Natural killer cell treated with Interleukin-12 subunit alpha and Interleukin-12 subunit beta and Interleukin-15 and Interleukin-18, amount 100 ng/mL, for 72 hours (primary cell): ENCODE measurements around the gene NELL1. TPM values are rescaled to one million over a fixed set of nuclear protein-coding genes. Genes with fewer than 3 reads are reported as not detected.

Experiments used
- ATAC-seq, 2 donors: fragments of 150-1000 bp; cut with Tn5 transposase in 1 of 2; sonication (Bioruptor Pico), chemical (Tn5 transposase) in 1 of 2; 2 replicates each; pipeline ENCODE4 v1.10.0; 2021
- DNase-seq: peaks from one replicate; pipeline ENCODE4 v3.0.0; 2022; ENCODE audit warnings: low spot score
- H3K27ac Mint-ChIP-seq, 2 donors: 1 replicate in 1 of 2; 2 replicates in 1 of 2; pipeline ENCODE4 v1.8.0; 2022; ENCODE audit warnings: mixed read lengths in 2 of 2, mild to moderate bottlenecking in 1 of 2, moderate library complexity in 1 of 2
- H3K27me3 Mint-ChIP-seq, 2 donors: 1 replicate in 1 of 2; 2 replicates in 1 of 2; pipeline ENCODE4 v1.8.0; 2022; ENCODE audit warnings: mixed read lengths in 2 of 2
- H3K36me3 Mint-ChIP-seq: one replicate; pipeline ENCODE4 v1.8.0; 2022; ENCODE audit warnings: mixed read lengths
- H3K4me1 Mint-ChIP-seq, 2 donors: 1 replicate in 1 of 2; 2 replicates in 1 of 2; pipeline ENCODE4 v1.8.0; 2022; ENCODE audit warnings: low read depth in 2 of 2, mixed read lengths in 2 of 2, mild to moderate bottlenecking in 1 of 2
- H3K4me3 Mint-ChIP-seq: one replicate; pipeline ENCODE4 v1.8.0; 2022; ENCODE audit warnings: mixed read lengths
- H3K9me3 Mint-ChIP-seq: 2 replicates; pipeline ENCODE4 v1.8.0; 2022; ENCODE audit warnings: mixed read lengths
- total RNA-seq, 2 donors: library from RNA; stranded (reverse); gene quantifications; one replicate each; pipeline ENCODE4 v1.2.3, GENCODE V29; 2022

NELL1 gene
- total RNA-seq: not detected

DNA sequence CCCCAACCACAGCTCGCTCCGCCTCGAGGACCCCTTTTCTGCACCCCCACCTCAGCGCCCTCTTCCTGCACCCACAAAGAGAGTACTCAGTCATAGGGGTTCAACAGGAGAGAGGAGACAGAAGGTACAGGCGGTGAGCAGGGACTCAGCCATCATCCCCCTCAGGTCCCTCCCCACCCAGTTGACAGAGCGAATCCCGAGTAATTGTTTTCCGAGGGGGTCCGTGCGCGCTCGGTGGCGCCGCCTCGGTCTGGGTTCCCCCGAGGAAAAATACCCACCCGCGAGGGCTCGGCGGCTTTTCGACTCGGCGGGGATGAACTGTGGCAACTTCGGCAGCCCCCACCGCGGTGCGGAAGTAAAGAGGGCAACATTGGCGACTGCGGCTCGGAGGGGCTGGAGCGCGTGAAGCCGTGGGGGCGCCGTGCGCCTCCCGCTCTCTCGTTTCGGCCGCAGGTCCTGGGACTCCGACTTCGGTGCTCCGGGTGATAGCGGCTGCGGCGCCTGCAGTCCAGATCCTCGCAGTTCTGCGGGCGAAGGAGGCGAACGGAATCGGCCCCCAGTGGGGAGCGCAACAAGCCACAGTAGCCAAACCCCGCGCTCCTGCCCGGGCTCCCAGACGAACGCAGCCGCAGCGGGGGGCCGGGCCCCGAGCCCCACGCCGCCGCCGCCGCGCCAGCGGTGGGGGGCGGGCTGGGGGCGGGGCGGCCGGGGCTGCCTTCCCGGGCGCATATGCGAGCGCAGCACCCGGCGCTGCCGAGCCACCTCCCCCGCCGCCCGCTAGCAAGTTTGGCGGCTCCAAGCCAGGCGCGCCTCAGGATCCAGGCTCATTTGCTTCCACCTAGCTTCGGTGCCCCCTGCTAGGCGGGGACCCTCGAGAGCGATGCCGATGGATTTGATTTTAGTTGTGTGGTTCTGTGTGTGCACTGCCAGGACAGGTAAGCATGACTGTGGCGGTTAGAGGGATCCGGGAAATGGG, at the start of gene NELL1:
Gene NELL1, plus strand, starts transcription at position 743 of the 976 bp plus-strand sequence.
- Mint-ChIP-seq H3K4me1 (peaks cover 4 to 7% of the 10 kb centered on the region in 2 donors), H3K4me3 (no peak within 1 kb of the TSS)
- DNase-seq: no peak

DNA sequence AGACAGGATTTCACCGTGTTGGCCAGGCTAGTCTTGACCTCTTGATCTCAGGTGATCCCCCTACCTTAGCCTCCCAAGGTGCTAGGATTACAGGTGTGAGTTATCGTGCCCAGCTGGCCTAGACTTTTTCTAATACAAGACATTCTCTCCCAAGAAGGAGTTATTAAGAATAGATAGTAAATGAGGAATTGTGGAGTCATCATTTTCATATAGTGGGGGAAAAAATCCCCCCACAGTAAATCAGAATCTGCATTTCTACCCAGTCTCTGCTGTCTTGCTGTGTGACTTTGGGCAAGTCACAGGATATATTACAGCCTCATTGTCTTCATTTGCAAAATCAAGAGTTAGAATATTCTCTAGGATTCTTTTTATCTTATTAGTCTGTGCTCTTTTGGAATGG, 48.4 kb upstream of the NELL1 start:
- no peak overlapping the region for H3K27ac Mint-ChIP-seq
- DNase-seq (no peak), ATAC-seq (no peak)
- no peaks in the 10 kb centered on the region for H3K36me3 Mint-ChIP-seq
- H3K27me3 Mint-ChIP-seq: peaks cover 0 to 30% of the 10 kb centered on the region in 2 donors
- H3K9me3 Mint-ChIP-seq: no peaks in the 10 kb centered on the region
- H3K4me3 Mint-ChIP-seq: no peak overlapping the region
- H3K4me1 Mint-ChIP-seq: no peaks in the 10 kb centered on the region

More for the DNA sequence above, at the start of gene NELL1:
- Mint-ChIP-seq H3K27ac (no peak within 1 kb of the TSS), H3K9me3 (no peaks in the 10 kb centered on the region), H3K27me3 (peaks cover 47 to 61% of the 10 kb centered on the region in 2 donors), H3K36me3 (peaks cover 5% of the 10 kb centered on the region)
- ATAC-seq: no peak

DNA sequence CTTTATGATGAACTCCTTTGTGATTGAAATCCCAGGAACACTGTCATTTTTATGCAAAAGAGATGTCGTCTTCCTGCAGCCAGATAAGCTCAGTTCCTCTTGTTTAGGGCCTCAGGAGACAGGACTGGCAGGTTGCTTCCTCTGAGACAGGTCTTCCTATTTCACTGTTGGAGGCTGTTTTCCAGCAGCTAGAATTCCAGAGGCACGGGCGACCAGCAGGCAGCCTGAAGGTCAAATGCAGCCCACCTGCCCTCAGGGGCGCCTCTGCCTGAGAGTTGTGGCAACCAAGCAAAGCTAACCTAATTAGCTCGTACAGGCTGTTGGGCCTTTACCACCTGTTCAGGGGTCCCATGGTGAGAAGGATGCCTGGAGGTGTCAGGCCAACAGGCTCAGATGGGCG, 47.7 kb upstream of the NELL1 start:
- H3K4me3 Mint-ChIP-seq: no peak overlapping the region
- no peaks in the 10 kb centered on the region for H3K4me1 Mint-ChIP-seq
- H3K27ac Mint-ChIP-seq: no peak overlapping the region
- no peak for DNase-seq
- ATAC-seq: no peak
- peaks cover 0 to 27% of the 10 kb centered on the region in 2 donors for H3K27me3 Mint-ChIP-seq
- H3K9me3 Mint-ChIP-seq: no peaks in the 10 kb centered on the region
- H3K36me3 Mint-ChIP-seq: no peaks in the 10 kb centered on the region

DNA sequence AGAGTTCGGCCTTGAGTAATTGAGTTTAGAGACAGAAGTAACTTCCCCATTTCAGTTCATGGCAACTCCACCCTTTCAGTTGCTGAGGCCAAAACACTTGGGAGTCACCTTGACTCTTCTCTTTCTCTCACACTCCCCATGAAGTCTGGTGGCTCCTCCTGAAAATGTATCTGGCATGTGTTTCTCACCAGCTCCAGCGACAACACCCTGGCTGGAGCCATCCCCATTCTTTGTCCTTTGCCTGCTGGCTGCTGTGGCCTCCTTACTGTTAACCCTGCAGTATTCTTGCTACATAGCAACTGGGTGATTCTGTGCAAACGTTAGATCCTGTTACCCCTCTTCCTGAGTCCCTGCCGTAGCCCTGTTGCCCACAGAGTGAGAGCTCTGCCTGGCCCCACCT, 46.1 kb upstream of the NELL1 start:
- no peak for ATAC-seq

DNA sequence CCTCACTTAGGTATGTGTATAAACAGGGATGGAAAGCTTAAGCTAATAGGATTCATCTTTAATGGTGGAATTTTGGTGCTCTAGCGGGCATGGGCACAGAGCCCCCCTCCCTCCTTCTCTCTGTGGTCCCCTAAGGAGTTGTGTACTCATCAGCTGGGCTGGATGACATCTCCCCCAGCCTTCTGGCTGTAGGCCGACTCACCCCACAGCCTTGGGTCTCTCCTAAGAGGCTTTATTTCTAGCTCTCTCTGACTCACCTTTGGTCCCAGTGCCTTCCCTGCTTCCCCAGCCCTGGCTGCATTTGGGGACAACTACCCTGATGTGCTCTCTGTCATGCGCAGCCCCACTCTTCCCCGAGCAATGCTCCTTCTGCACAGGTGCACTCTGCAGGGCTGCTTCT, 43.1 kb upstream of the NELL1 start:
- Mint-ChIP-seq H3K4me1 (no peaks in the 10 kb centered on the region), H3K9me3 (no peaks in the 10 kb centered on the region), H3K27me3 (peaks cover 0 to 23% of the 10 kb centered on the region in 2 donors), H3K27ac (no peak overlapping the region), H3K36me3 (no peaks in the 10 kb centered on the region), H3K4me3 (no peak overlapping the region)
- DNase-seq (no peak), ATAC-seq (no peak)

More for the DNA sequence above, 46.1 kb upstream of the NELL1 start:
- H3K4me1 Mint-ChIP-seq: no peaks in the 10 kb centered on the region
- no peaks in the 10 kb centered on the region for H3K36me3 Mint-ChIP-seq
- no peak overlapping the region for H3K4me3 Mint-ChIP-seq
- H3K27ac Mint-ChIP-seq: no peak overlapping the region
- no peaks in the 10 kb centered on the region for H3K9me3 Mint-ChIP-seq
- DNase-seq: no peak
- H3K27me3 Mint-ChIP-seq: peaks cover 0 to 23% of the 10 kb centered on the region in 2 donors

DNA sequence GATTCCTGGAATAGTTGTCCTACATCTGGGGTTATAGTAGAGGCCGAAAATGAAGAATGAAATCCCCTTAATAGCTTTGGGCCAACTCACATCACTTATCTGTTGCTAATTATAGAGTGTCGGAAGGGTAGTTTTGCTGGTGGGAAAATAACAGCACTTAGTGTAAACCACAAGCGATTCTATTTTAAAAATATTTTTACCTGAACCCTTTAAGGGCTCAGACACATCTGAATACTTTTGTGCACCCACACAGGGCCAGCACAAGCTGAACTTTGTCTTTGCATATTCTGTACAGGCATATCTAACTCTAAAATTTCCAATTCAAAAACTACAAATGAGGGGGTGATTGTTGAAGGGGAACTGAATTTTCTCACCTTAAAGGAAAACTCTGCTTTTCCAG, 42.4 kb upstream of the NELL1 start:
- ATAC-seq (no peak), DNase-seq (no peak)
- H3K4me3 Mint-ChIP-seq: no peak overlapping the region
- peaks cover 0 to 23% of the 10 kb centered on the region in 2 donors for H3K27me3 Mint-ChIP-seq
- H3K36me3 Mint-ChIP-seq: no peaks in the 10 kb centered on the region
- H3K9me3 Mint-ChIP-seq: no peaks in the 10 kb centered on the region
- H3K4me1 Mint-ChIP-seq: no peaks in the 10 kb centered on the region
- H3K27ac Mint-ChIP-seq: no peak overlapping the region

DNA sequence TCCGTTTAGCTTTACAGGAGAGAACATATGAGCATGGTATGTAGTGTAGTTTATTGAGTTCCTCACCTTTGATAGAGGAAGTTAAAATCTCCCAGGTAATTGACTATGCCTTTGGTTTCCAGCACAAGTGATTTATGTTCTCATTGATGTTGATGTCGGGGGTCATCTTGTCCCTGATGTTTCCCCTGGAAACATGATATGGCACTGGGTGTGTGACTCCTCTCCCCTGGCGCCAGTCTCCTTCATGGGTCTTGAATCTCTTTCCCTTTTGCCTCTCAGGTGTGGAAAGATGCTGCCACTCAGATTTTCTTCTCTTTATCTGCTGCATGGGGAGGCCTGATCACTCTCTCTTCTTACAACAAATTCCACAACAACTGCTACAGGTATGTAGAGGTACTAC, 41.7 kb upstream of the NELL1 start:
- no peak overlapping the region for H3K4me3 Mint-ChIP-seq
- no peaks in the 10 kb centered on the region for H3K9me3 Mint-ChIP-seq
- H3K27me3 Mint-ChIP-seq: peaks cover 0 to 21% of the 10 kb centered on the region in 2 donors
- DNase-seq (no peak), ATAC-seq (no peak)
- no peaks in the 10 kb centered on the region for H3K36me3 Mint-ChIP-seq
- no peaks in the 10 kb centered on the region for H3K4me1 Mint-ChIP-seq
- H3K27ac Mint-ChIP-seq: no peak overlapping the region

DNA sequence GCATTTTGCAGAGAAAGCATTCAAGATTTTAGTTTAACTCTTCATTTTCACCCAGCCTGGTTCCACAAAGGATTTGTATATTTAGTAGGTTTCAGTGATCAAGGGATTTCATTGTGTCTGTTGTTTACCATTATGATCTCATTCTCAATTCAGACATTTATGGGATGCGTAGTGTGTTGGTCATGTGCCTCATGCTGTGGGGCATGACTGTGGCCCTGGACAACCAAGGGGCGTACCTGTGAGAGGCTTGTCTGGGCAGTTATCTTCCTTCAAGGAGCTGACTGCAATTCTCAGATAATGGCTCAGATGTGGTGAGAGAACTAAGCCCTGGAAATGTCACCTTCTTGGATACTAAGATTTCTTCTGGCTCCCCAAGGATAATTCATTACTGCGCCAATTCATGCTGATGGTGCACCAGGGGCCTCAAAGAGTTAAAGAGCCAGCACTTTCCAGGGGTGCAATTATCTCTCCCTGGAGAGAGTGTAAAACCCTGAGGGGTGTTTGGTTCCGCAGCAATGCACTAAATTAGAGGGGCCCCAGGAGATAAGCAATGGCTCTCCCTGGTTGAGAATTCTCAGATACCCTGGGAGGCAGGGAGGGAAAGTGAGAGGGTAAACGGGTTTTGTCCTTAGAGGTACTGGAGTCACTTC, 37.7 kb upstream of the NELL1 start:
- no peak overlapping the region for H3K4me3 Mint-ChIP-seq
- ATAC-seq (no peak), DNase-seq (no peak)
- no peaks in the 10 kb centered on the region for H3K27me3 Mint-ChIP-seq
- H3K4me1 Mint-ChIP-seq: no peaks in the 10 kb centered on the region
- no peaks in the 10 kb centered on the region for H3K36me3 Mint-ChIP-seq
- H3K27ac Mint-ChIP-seq: no peak overlapping the region
- H3K9me3 Mint-ChIP-seq: no peaks in the 10 kb centered on the region

DNA sequence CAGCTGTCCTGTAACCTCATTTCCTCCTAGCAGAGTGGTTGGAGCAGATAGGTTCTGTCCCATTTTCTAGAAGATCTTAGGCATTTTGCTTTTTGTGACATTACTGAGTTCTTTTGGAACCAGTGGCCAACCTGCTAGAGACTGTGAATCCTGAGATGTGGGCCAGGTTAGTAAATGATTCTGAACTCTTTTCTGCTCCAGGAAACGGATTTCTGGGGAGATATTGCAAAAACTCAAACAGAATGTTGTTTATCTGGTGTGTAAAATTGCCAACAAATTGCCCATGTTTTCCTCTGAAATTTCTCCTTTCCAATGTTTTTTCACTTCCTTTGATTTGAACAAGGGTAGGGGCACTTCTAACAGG, 37.2 kb upstream of the NELL1 start:
- DNase-seq (no peak), ATAC-seq (no peak)
- H3K36me3 Mint-ChIP-seq: no peaks in the 10 kb centered on the region
- H3K9me3 Mint-ChIP-seq: no peaks in the 10 kb centered on the region
- H3K4me3 Mint-ChIP-seq: no peak overlapping the region
- no peaks in the 10 kb centered on the region for H3K27me3 Mint-ChIP-seq
- H3K27ac Mint-ChIP-seq: no peak overlapping the region
- H3K4me1 Mint-ChIP-seq: no peaks in the 10 kb centered on the region

DNA sequence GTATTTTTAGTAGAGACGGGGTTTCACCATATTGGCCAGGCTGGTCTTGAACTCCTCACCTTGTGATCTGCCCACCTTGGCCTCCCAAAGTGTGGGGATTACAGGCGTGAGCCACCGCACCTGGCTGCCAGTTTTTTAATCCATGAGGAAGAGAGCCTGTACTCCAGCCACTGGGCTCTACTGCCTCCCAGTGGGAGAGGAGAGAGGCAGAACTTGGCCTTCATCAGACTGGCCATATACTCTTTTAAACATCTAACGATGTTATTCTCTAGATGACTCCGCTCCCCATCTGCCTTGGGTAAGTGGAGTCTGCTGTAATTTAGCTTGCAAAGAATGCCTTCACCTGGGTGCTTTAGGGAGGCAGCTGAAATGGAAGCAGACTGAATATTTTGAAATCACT, 35.3 kb upstream of the NELL1 start:
- H3K4me1 Mint-ChIP-seq: no peaks in the 10 kb centered on the region
- H3K27ac Mint-ChIP-seq: no peak overlapping the region
- no peak for DNase-seq
- ATAC-seq: no peak
- no peaks in the 10 kb centered on the region for H3K9me3 Mint-ChIP-seq
- no peak overlapping the region for H3K4me3 Mint-ChIP-seq
- H3K36me3 Mint-ChIP-seq: no peaks in the 10 kb centered on the region
- H3K27me3 Mint-ChIP-seq: peaks cover 0 to 2% of the 10 kb centered on the region in 2 donors

DNA sequence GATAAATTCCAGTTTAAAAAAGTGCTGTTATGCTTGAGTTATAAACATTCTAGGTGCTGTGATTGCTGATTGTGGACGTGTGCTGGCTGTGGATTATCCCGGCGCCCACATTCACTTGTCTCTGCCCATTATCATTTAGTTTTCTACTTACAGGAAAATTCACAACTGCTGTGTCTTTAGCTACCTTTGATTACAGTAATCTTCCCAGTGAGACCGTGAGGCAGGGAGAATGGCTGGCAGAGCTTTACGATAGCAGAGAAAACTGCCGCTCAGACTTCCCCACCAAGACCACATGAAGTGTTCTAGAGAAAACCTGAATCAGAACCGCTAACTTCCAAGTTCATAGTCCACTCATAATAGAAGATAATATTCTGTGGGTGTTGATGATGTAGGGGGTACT, 34.6 kb upstream of the NELL1 start:
- peaks cover 0 to 2% of the 10 kb centered on the region in 2 donors for H3K27me3 Mint-ChIP-seq
- H3K9me3 Mint-ChIP-seq: no peaks in the 10 kb centered on the region
- no peaks in the 10 kb centered on the region for H3K4me1 Mint-ChIP-seq
- no peak overlapping the region for H3K27ac Mint-ChIP-seq
- no peak overlapping the region for H3K4me3 Mint-ChIP-seq
- ATAC-seq (no peak), DNase-seq (no peak)
- no peaks in the 10 kb centered on the region for H3K36me3 Mint-ChIP-seq

DNA sequence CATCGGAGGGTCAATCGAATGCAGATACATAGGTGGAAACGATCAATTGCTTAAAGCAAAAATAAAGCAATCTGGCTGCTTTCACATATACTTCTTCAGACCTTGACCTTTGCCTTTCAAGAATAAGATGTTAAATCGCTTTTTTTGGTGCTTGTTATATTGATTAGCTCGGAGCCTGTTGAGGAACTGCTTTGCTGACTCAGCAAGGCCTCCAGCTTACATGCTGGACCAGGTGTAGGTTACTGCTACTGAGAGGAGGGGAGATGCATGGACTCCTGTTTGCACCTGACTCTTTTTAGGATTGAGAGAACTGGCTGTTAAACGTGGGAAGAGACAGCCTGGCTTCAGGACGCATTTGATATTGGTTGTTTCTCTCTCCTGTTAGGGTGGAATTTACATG, 31.3 kb upstream of the NELL1 start:
- peaks cover 0 to 5% of the 10 kb centered on the region in 2 donors for H3K27me3 Mint-ChIP-seq
- no peaks in the 10 kb centered on the region for H3K36me3 Mint-ChIP-seq
- no peak for DNase-seq
- no peak overlapping the region for H3K27ac Mint-ChIP-seq
- no peak for ATAC-seq
- no peaks in the 10 kb centered on the region for H3K4me1 Mint-ChIP-seq
- H3K4me3 Mint-ChIP-seq: no peak overlapping the region
- no peaks in the 10 kb centered on the region for H3K9me3 Mint-ChIP-seq

DNA sequence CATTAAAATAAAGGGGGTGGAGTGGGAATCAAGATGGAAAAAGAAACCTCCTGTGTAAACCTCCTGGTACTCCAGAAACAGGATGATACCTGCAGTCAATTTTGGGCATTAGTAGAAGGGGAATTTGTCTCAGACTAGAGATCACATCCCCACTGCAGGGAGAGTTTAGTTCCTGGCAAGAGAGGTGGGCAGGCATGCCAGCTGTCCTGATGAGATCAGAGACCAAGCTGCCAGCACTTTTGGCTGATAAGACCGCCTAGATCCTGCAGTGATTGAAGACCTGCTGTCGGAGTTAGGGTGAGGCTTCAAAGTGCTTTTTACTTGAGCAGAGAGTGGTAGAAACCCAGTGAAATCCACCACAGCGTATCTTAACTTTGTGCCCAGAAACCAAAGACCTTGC, 29.7 kb upstream of the NELL1 start:
- H3K27ac Mint-ChIP-seq: no peak overlapping the region

DNA sequence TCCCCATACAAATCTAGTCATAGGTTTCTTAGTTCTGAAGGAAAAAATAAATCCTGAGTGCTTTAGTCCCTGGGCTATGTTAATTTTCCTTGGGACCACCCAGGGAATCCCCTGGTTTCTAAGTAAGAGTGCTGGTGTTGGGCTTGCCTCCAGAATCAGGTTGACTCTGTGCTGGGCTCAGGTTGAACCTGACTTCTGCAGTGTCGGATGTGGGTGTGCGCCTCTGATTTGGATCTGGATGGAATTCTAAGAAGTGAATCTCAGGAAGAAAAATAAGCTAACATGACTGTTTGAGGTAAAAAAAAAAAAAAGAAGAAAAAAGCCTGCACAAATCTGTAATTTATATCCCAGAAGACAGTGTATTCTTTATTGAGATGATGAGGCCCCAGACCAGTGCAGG, 29.0 kb upstream of the NELL1 start:
- Mint-ChIP-seq H3K9me3 (no peaks in the 10 kb centered on the region), H3K36me3 (no peaks in the 10 kb centered on the region), H3K4me1 (no peaks in the 10 kb centered on the region), H3K27ac (no peak overlapping the region), H3K4me3 (no peak overlapping the region), H3K27me3 (peaks cover 0 to 5% of the 10 kb centered on the region in 2 donors)
- no peak for ATAC-seq
- no peak for DNase-seq

More for the DNA sequence above, 29.7 kb upstream of the NELL1 start:
- DNase-seq (no peak), ATAC-seq (no peak)
- Mint-ChIP-seq H3K27me3 (peaks cover 0 to 5% of the 10 kb centered on the region in 2 donors), H3K4me1 (no peaks in the 10 kb centered on the region), H3K9me3 (no peaks in the 10 kb centered on the region), H3K36me3 (no peaks in the 10 kb centered on the region), H3K4me3 (no peak overlapping the region)
